ENCODE results near the gene VPS33B. TPM values are rescaled to one million over a fixed set of nuclear protein-coding genes. Genes with fewer than 3 reads are reported as not detected.

The VPS33B gene
- total and polyA plus RNA-seq, 2 of the 13 experiments (the other 11 are each of a cell fraction or from before 2014, with no cell fraction given) = 15.8 to 16.5 TPM

GRCh38 chr15:90987561-90988141 lies 34.7 kb downstream of the VPS33B start:
- Histone ChIP-seq H3K4me3 (replicated peaks in 1 of 3; ENCODE audit: insufficient read depth in 1 of 3, low read depth in 2 of 3, low read length in 3 of 3) (no peak overlapping the region), H3K4me2 (ENCODE audit: low read depth, low read length) (no peak overlapping the region), H3K9ac (ENCODE audit: insufficient read depth, low read depth, low read length) (no peak overlapping the region), H3K4me1 (ENCODE audit: insufficient read depth, low read length) (peaks cover 33% of the 10 kb centered on the region), H3K27ac (ENCODE audit: extremely low read length, insufficient read depth, low read length) (no peak overlapping the region), H3K9me3 (ENCODE audit: low read length) (no peaks in the 10 kb centered on the region), H3K27me3 (ENCODE audit: control insufficient read depth in 1 of 2, insufficient read depth in 2 of 2, low read length in 2 of 2) (no peaks in the 10 kb centered on the region), H4K20me1 (ENCODE audit: insufficient read depth, low read length) (peaks cover 7% of the 10 kb centered on the region), H3K79me2 (ENCODE audit: insufficient read depth, low read length) (peaks cover 77% of the 10 kb centered on the region), H3K36me3 (replicated peaks in 1 of 2; ENCODE audit: control insufficient read depth in 1 of 2, insufficient read depth in 2 of 2, low read length in 2 of 2) (peaks cover 3 to 26% of the 10 kb centered on the region in 2 experiments; a peak in 3 of 5 replicates), H2AFZ (ENCODE audit: low read length) (no peak overlapping the region)
- WGBS (ENCODE audit: low lambda C conversion rate) = 88% methylated on average over 7 of the region's 7 CpGs
- ATAC-seq (no peak), DNase-seq (ENCODE audit: low spot score) (no peak), FAIRE-seq (no peak)
- TF ChIP-seq ZBTB7B (CRISPR knock-in tag; IDR thresholded peaks at IDR 0.05) (no peak), SPEN (CRISPR knock-in tag; IDR thresholded peaks at IDR 0.05; ENCODE audit: low read depth) (no peak), ZNF790 (CRISPR knock-in tag; IDR thresholded peaks at IDR 0.05; ENCODE audit: borderline replicate concordance) (no peak), FOXK1 (CRISPR knock-in tag; IDR thresholded peaks at IDR 0.05; ENCODE audit: borderline replicate concordance, low read depth) (no peak), ZNF598 (CRISPR knock-in tag; IDR thresholded peaks at IDR 0.05; ENCODE audit: borderline replicate concordance) (no peak), ZNF407 (CRISPR knock-in tag; IDR thresholded peaks at IDR 0.05; ENCODE audit: not compliant biosample characterization) (no peak), TOE1 (CRISPR knock-in tag; IDR thresholded peaks at IDR 0.05) (no peak), HHEX (CRISPR knock-in tag; IDR thresholded peaks at IDR 0.05) (no peak), ZNF263 (CRISPR knock-in tag; IDR thresholded peaks at IDR 0.05) (no peak)
- TF ChIP-seq, protein P1, sequence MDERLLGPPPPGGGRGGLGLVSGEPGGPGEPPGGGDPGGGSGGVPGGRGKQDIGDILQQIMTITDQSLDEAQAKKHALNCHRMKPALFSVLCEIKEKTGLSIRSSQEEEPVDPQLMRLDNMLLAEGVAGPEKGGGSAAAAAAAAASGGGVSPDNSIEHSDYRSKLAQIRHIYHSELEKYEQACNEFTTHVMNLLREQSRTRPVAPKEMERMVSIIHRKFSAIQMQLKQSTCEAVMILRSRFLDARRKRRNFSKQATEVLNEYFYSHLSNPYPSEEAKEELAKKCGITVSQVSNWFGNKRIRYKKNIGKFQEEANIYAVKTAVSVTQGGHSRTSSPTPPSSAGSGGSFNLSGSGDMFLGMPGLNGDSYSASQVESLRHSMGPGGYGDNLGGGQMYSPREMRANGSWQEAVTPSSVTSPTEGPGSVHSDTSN (CRISPR knock-in tag; IDR thresholded peaks at IDR 0.05) = no peak
- TF ChIP-seq, protein P2, sequence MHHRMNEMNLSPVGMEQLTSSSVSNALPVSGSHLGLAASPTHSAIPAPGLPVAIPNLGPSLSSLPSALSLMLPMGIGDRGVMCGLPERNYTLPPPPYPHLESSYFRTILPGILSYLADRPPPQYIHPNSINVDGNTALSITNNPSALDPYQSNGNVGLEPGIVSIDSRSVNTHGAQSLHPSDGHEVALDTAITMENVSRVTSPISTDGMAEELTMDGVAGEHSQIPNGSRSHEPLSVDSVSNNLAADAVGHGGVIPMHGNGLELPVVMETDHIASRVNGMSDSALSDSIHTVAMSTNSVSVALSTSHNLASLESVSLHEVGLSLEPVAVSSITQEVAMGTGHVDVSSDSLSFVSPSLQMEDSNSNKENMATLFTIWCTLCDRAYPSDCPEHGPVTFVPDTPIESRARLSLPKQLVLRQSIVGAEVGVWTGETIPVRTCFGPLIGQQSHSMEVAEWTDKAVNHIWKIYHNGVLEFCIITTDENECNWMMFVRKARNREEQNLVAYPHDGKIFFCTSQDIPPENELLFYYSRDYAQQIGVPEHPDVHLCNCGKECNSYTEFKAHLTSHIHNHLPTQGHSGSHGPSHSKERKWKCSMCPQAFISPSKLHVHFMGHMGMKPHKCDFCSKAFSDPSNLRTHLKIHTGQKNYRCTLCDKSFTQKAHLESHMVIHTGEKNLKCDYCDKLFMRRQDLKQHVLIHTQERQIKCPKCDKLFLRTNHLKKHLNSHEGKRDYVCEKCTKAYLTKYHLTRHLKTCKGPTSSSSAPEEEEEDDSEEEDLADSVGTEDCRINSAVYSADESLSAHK (CRISPR knock-in tag; IDR thresholded peaks at IDR 0.05; ENCODE audit: borderline replicate concordance) = no peak
- no TSS peak for BruUV-seq (replicated peaks)
- intact Hi-C loops (cut with micrococcal nuclease; ENCODE audit: unreplicated experiment) = no loop called here
- in situ Hi-C loops (cut with HindIII; ENCODE audit: extremely low pct_ligation_motif_present, low pct_unique_long_range_greater_than_20kb) = no loop called here
- CTCF ChIA-PET (ENCODE audit: low intra/inter-chr PET ratio, low total read pairs) = no interaction called here
- POLR2A ChIA-PET = interaction anchor here (0.8 kb wide), 1 partner anchor 58 kb away, joined by 3 read pairs; no protein-coding TSS in a partner anchor
